Transverse colon (tissue), 3 donors: ENCODE results near the gene EYA3.

Source experiments
- CTCF ChIP-seq, 5 experiments: fragments of 200-600 bp in 3 of 5; fragments of 450-650 bp in 2 of 5; sonication (generic) in 3 of 5; IDR thresholded peaks; 1 replicate in 2 of 5; 2 replicates in 3 of 5; pipeline ENCODE4 v1.5.1; 2016 to 2017; ENCODE audit warnings: antibody characterized with exemption in 5 of 5, inconsistent platforms in 3 of 5, mild to moderate bottlenecking in 2 of 5, moderate library complexity in 1 of 5
- POLR2A ChIP-seq: fragments of 450-650 bp; IDR thresholded peaks from one replicate; pipeline ENCODE4 v1.6.1; 2016; ENCODE audit warnings: antibody characterized with exemption, mild to moderate bottlenecking, moderate library complexity

- TF ChIP-seq CTCF (IDR thresholded peaks at IDR 0.05) (no peak), POLR2A (no peak)
These were observed 147.4 kb downstream of the EYA3 start for GRCh38 chr1:27940870-27941560.
